ENCODE results near the gene LRP10. TPM values are rescaled to one million over a fixed set of nuclear protein-coding genes. Genes with fewer than 3 reads are reported as not detected.

LRP10 gene
- total and polyA plus RNA-seq, 12 donors, result 10.3 to 101 (median 48.0) TPM

DNA sequence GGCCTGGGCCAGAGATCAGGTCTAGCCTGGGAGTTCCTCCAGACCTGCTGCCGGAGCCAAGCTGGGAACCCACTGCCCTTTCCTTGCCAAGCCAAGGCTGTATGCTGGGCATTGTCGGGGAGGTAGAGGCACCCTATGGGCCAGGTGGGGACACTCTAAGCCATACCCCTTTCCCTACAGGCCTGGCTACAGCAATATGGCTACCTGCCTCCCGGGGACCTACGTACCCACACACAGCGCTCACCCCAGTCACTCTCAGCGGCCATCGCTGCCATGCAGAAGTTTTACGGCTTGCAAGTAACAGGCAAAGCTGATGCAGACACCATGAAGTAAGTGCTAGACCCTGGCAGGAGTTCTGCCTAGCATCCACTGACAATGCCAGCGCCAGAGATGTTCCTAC lies 30.2 kb upstream of the LRP10 start:
- ATAC-seq (no peak), DNase-seq (no peak)
- Histone ChIP-seq H3K4me3 (no peak overlapping the region), H3K9me3 (no peaks in the 10 kb centered on the region), H3K36me3 (peaks cover 0 to 62% (median 30%) of the 10 kb centered on the region in 9 donors), H3K27me3 (peaks cover 0 to 9% (median 0%) of the 10 kb centered on the region in 7 donors), H3K4me1 (peaks cover 7 to 51% (median 25%) of the 10 kb centered on the region in 9 donors), H3K27ac (no peak overlapping the region)
- intact Hi-C loops (cut with DNase I), result no loop called here
- WGBS, 2 donors, result 91 to 96% methylated on average over 9 of the region's 9 CpGs
- TF ChIP-seq CTCF (IDR thresholded peaks at IDR 0.05), result no peak

DNA sequence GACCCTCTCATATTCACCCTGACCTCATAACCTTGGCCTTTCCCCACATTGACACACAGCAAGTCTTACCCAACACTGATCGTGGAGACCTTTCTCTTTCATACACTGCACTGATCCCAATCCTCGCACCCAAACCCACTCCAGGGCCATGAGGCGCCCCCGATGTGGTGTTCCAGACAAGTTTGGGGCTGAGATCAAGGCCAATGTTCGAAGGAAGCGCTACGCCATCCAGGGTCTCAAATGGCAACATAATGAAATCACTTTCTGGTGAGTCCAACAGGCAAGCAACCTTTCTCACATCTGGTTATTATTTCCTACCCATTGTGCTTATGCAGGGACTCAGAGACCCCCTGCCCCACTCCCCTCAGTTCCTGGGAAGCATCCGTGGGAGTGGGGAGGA lies 29.8 kb upstream of the LRP10 start:
- peaks cover 0 to 67% (median 32%) of the 10 kb centered on the region in 9 donors for H3K36me3 ChIP-seq

DNA sequence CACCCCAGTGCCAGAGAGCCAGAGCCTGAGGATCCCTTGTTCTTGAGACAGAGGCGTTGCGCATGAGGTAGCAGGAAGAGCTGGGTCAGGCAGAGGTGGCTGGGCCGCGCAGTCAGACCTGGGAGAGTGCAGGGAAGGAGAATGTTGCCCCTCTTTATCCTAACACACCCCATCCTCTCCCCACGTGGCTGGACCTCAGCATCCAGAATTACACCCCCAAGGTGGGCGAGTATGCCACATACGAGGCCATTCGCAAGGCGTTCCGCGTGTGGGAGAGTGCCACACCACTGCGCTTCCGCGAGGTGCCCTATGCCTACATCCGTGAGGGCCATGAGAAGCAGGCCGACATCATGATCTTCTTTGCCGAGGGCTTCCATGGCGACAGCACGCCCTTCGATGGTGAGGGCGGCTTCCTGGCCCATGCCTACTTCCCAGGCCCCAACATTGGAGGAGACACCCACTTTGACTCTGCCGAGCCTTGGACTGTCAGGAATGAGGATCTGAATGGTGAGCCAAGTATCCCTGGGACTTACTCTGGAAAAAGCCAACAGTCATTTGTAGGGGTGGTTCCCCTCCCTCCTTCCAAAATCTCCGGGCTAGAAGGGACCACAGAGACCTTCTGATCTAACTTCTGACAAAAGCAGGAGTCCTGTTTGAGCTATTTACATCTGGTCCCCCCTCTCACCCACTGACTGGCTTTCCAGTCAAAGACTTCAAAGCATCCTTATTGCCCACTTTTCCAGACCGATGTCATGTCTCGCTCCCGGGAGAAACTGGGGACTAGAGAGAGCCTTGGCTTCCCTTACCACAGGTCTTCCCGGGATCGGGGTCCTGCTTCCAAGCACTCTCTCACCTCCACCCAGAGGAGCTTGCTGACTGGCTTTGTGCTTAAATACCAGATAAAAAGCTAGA lies 29.1 kb upstream of the LRP10 start:
- ATAC-seq (no peak), DNase-seq (no peak)
- intact Hi-C loops (cut with DNase I), result no loop called here
- no peak for TF ChIP-seq CTCF (IDR thresholded peaks at IDR 0.05)
- H3K27me3 ChIP-seq, result peaks cover 0 to 4% (median 0%) of the 10 kb centered on the region in 7 donors
- peaks cover 7 to 59% (median 33%) of the 10 kb centered on the region in 9 donors for H3K4me1 ChIP-seq
- H3K36me3 ChIP-seq, result peaks cover 0 to 71% (median 32%) of the 10 kb centered on the region in 9 donors
- H3K27ac ChIP-seq, result no peak overlapping the region
- H3K4me3 ChIP-seq, result no peak overlapping the region
- WGBS, 2 donors, result 91 to 93% methylated on average over 28 of the region's 28 CpGs
- H3K9me3 ChIP-seq, result no peaks in the 10 kb centered on the region

More for the DNA sequence above, 29.8 kb upstream of the LRP10 start:
- peaks cover 7 to 55% (median 28%) of the 10 kb centered on the region in 9 donors for H3K4me1 ChIP-seq
- no peak overlapping the region for H3K4me3 ChIP-seq
- DNase-seq, result no peak
- intact Hi-C loops (cut with DNase I), result no loop called here
- no peak overlapping the region for H3K27ac ChIP-seq
- 95% methylated on average over 8 of the region's 8 CpGs for WGBS, 2 donors
- no peak for ATAC-seq
- TF ChIP-seq CTCF (IDR thresholded peaks at IDR 0.05), result no peak
- H3K9me3 ChIP-seq, result no peaks in the 10 kb centered on the region
- peaks cover 0 to 9% (median 0%) of the 10 kb centered on the region in 7 donors for H3K27me3 ChIP-seq

GRCh38 chr14:22843123-22843925 lies 28.2 kb upstream of the LRP10 start:
- H3K27ac ChIP-seq, result no peak overlapping the region
- WGBS, 2 donors, result 87 to 91% methylated on average over 21 of the region's 21 CpGs
- ATAC-seq (no peak), DNase-seq (no peak)
- H3K27me3 ChIP-seq, result no peaks in the 10 kb centered on the region
- no peak for TF ChIP-seq CTCF (IDR thresholded peaks at IDR 0.05)
- no peak overlapping the region for H3K4me3 ChIP-seq
- intact Hi-C loops (cut with DNase I), result no loop called here
- H3K36me3 ChIP-seq, result peaks cover 0 to 71% (median 32%) of the 10 kb centered on the region in 9 donors
- no peaks in the 10 kb centered on the region for H3K9me3 ChIP-seq
- peaks cover 7 to 59% (median 35%) of the 10 kb centered on the region in 9 donors for H3K4me1 ChIP-seq

All from heart right ventricle (tissue), 16 donors.